Nephron progenitor cell (in vitro differentiated cells): ENCODE results near the gene LARGE1.
A peak's percentile ranks its signal among the peaks of the same experiment; 100 is the strongest.

Experiments used
- DNase-seq: peaks from one replicate; pipeline ENCODE4 v3.0.0; 2021
- H3K27ac Mint-ChIP-seq: 2 replicates; pipeline ENCODE4 v1.8.0; 2021; ENCODE audit warnings: mild to moderate bottlenecking, moderate library complexity, mixed read lengths
- H3K27me3 Mint-ChIP-seq: 2 replicates; pipeline ENCODE4 v1.8.0; 2021; ENCODE audit warnings: mild to moderate bottlenecking, low read depth, mixed read lengths; ENCODE audit not compliant: poor library complexity
- H3K36me3 Mint-ChIP-seq: 2 replicates; pipeline ENCODE4 v1.8.0; 2021; ENCODE audit warnings: low read depth, mixed read lengths
- H3K4me1 Mint-ChIP-seq: 2 replicates; pipeline ENCODE4 v1.8.0; 2021; ENCODE audit warnings: mixed read lengths
- H3K4me3 Mint-ChIP-seq: 2 replicates; pipeline ENCODE4 v1.8.0; 2021; ENCODE audit warnings: mild to moderate bottlenecking, moderate library complexity, mixed read lengths
- H3K9me3 Mint-ChIP-seq: 2 replicates; pipeline ENCODE4 v1.8.0; 2021; ENCODE audit warnings: mild to moderate bottlenecking, moderate library complexity, mixed read lengths
- TF ChIP-seq, protein P1 (sequence below): fragments of 200-600 bp; sonication (generic); IDR thresholded peaks from 2 replicates; pipeline ENCODE4 v1.5.0; 2021; ENCODE audit warnings: antibody characterized with exemption

LARGE1 gene

DNA sequence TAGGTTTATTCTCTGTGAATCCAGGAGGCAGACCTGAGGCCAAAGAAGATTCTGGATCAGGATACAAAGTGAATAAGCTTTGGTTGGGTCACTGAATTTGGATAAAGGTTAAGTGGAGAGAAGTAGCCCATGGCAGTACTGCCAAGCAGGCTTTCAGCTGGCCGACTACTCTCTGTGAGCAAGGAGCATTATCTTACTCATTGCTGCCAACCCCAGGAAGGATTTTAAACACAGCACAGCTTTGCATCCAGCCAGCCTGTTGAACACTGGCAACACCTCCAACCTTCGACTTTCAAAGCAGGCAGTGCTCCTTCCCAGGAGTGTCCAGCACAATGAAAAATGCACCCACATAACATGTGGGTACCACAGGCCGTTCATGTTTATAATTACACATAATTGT is 498.4 kb downstream of the LARGE1 start:
- Mint-ChIP-seq H3K27ac (no peak overlapping the region), H3K4me1 (peaks cover 17% of the 10 kb centered on the region), H3K9me3 (peaks cover 25% of the 10 kb centered on the region), H3K4me3 (no peak overlapping the region), H3K36me3 (peaks cover 45% of the 10 kb centered on the region), H3K27me3 (no peaks in the 10 kb centered on the region)
- TF ChIP-seq, protein P1, sequence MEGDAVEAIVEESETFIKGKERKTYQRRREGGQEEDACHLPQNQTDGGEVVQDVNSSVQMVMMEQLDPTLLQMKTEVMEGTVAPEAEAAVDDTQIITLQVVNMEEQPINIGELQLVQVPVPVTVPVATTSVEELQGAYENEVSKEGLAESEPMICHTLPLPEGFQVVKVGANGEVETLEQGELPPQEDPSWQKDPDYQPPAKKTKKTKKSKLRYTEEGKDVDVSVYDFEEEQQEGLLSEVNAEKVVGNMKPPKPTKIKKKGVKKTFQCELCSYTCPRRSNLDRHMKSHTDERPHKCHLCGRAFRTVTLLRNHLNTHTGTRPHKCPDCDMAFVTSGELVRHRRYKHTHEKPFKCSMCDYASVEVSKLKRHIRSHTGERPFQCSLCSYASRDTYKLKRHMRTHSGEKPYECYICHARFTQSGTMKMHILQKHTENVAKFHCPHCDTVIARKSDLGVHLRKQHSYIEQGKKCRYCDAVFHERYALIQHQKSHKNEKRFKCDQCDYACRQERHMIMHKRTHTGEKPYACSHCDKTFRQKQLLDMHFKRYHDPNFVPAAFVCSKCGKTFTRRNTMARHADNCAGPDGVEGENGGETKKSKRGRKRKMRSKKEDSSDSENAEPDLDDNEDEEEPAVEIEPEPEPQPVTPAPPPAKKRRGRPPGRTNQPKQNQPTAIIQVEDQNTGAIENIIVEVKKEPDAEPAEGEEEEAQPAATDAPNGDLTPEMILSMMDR: no peak
- no peak for DNase-seq

DNA sequence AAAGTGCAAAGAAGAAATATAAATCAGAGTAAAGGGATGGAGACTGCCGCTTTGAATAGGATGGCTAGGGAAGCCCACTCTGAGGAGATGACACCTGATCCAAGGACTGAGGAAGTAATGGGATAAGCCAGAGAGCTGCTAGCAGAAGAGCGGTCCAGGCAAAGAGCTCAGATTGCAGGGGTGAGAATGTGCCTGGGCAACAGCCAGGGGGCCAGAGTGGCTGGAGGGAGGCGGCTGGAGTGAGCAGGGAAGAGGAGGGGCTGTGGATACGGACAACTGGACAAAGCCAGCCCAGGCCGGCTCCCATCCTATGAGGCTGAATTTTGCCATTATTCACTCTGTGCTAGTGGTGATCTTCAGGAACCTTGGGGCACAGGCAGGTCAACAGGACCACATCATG is 501.8 kb downstream of the LARGE1 start:
- TF ChIP-seq, protein P1: no peak
- Mint-ChIP-seq H3K27ac (peak overlapping the region; percentile 27), H3K27me3 (no peaks in the 10 kb centered on the region), H3K4me1 (peaks cover 24% of the 10 kb centered on the region), H3K4me3 (no peak overlapping the region), H3K36me3 (peaks cover 61% of the 10 kb centered on the region), H3K9me3 (peaks cover 33% of the 10 kb centered on the region)
- DNase-seq: peak; percentile 6

DNA sequence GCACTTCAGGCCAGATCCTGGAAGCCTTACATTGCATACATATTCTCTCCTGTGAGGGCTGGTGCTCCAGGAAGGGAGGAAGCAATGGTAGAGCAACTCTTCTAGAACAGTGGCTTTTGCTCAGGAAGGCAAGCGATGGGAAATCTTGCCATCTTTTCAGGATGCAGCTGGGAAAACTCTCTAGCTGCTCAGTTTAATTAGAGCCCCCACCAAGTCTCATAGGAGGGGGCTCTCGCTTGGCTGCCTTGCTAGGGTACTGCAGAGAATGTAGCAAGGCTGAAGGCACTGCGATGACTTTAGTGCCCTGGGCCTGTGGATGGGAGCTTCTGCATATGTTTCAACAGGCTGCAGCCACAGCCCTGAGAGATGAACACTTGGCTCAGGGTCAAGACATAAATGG is 504.9 kb downstream of the LARGE1 start:
- Mint-ChIP-seq H3K4me3 (no peak overlapping the region), H3K36me3 (peaks cover 42% of the 10 kb centered on the region), H3K27ac (peak overlapping the region; percentile 62), H3K9me3 (peaks cover 21% of the 10 kb centered on the region), H3K4me1 (peaks cover 31% of the 10 kb centered on the region), H3K27me3 (no peaks in the 10 kb centered on the region)
- TF ChIP-seq, protein P1: no peak
- no peak for DNase-seq

DNA sequence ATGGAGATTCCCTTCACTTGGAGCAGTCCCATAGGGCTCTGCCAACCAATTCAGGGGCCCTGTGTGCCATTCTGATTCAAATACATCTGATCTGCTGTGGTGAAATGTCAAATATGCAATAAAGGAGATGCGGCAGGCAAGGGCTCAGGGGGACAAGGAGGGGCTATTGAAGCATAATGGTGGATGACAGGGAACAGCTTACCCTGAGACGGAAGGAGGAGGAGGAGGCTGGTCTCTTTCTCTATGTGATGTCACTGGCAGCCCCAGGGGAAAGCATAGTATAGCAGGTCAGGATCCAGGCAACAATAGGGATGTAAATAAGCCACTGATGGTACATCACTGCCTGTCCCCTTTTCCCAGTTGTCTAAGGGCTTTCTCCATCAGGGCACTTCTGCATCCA is 511.2 kb downstream of the LARGE1 start:
- no peak overlapping the region for H3K4me3 Mint-ChIP-seq
- H3K27me3 Mint-ChIP-seq: no peaks in the 10 kb centered on the region
- TF ChIP-seq, protein P1: no peak
- no peaks in the 10 kb centered on the region for H3K36me3 Mint-ChIP-seq
- peaks cover 14% of the 10 kb centered on the region for H3K4me1 Mint-ChIP-seq
- H3K9me3 Mint-ChIP-seq: no peaks in the 10 kb centered on the region
- DNase-seq: no peak
- no peak overlapping the region for H3K27ac Mint-ChIP-seq

DNA sequence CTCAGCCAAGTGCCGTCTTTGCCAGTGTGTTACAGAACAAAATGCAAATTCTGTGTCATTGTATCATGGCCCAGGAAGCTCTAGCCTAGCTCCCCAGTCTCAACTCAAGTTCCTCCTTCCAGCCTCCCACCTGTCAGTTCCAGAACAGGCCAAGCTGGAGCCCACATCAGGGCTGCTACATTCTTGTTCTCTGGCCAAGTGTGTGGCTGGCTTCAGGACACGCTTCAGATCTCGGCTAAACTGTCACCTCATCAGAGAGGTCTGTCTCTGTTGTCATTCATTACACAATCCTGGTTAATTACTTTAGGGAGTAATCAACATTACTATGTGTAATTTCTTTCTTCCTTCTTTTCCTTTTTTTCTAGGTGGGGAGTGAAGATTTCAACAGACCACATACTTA is 515.1 kb downstream of the LARGE1 start:
- H3K4me3 Mint-ChIP-seq: no peak overlapping the region
- no peak overlapping the region for H3K27ac Mint-ChIP-seq
- no peaks in the 10 kb centered on the region for H3K9me3 Mint-ChIP-seq
- peaks cover 4% of the 10 kb centered on the region for H3K36me3 Mint-ChIP-seq
- peaks cover 8% of the 10 kb centered on the region for H3K27me3 Mint-ChIP-seq
- H3K4me1 Mint-ChIP-seq: peaks cover 20% of the 10 kb centered on the region
- DNase-seq: no peak
- TF ChIP-seq, protein P1: no peak

DNA sequence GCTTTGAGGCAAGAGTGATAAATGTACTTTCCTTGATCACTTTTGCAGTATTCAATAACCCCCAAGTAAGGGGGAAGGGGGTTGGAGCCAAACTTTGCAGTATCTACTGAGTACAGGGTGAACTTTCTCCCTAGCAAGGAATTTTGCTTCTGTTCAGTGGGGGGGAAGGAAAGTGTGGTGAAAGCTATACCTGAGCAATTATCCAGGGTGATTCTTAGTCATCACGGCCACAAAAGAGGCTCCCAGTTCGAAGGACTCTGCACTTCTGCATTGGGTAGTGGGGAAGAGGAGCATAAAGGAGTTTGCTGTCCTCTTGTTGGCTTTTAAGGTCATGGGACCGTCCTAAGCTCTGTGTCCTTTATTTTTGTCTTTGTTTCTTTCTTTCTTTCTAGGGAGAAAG is 515.6 kb downstream of the LARGE1 start:
- no peak for DNase-seq
- Mint-ChIP-seq H3K27ac (no peak overlapping the region), H3K4me1 (peaks cover 24% of the 10 kb centered on the region), H3K36me3 (peaks cover 4% of the 10 kb centered on the region), H3K4me3 (no peak overlapping the region), H3K9me3 (no peaks in the 10 kb centered on the region), H3K27me3 (peaks cover 8% of the 10 kb centered on the region)
- TF ChIP-seq, protein P1: no peak
